Neural cell (in vitro differentiated cells): ENCODE data around the gene HMX1.

Experiments
- CTCF ChIP-seq: fragments of 450-650 bp; IDR thresholded peaks from 2 replicates; pipeline ENCODE4 v1.5.1; 2014; ENCODE audit warnings: antibody characterized with exemption, mild to moderate bottlenecking, moderate library complexity; ENCODE audit not compliant: poor library complexity, severe bottlenecking
- EZH2 ChIP-seq: fragments of 200-600, 300-800 bp; shearing (Covaris generic), sonication (generic); IDR thresholded peaks from 2 replicates; pipeline ENCODE4 v1.6.1; 2014; ENCODE audit warnings: antibody characterized with exemption, low read length, borderline replicate concordance, mild to moderate bottlenecking; ENCODE audit not compliant: insufficient read depth, poor library complexity, severe bottlenecking
- POLR2AphosphoS5 ChIP-seq: IDR thresholded peaks from 2 replicates; pipeline ENCODE4 v1.6.1; 2012
- REST ChIP-seq: IDR thresholded peaks from 2 replicates; pipeline ENCODE4 v1.6.1; 2012; ENCODE audit warnings: borderline replicate concordance
- TAF1 ChIP-seq: IDR thresholded peaks from 2 replicates; pipeline ENCODE4 v1.6.1; 2012; ENCODE audit warnings: low read depth

GRCh38 chr4:8838961-8839431, 32.6 kb downstream of the HMX1 start:
- TF ChIP-seq POLR2AphosphoS5 (no peak), EZH2 (no peak), CTCF (no peak), TAF1 (no peak), REST (no peak)
